Natural killer cell (primary cell): ENCODE measurements around the gene VGLL1. TPM values are rescaled to one million over a fixed set of nuclear protein-coding genes. Genes with fewer than 3 reads are reported as not detected.

ENCODE experiments used
- ATAC-seq, 3 donors: fragments of 150-1000 bp in 2 of 3; fragments of 200-7000 bp in 1 of 3; cut with Tn5 transposase; 1 replicate in 1 of 3; 2 replicates in 2 of 3; pipeline ENCODE4 v1.10.0; 2021; ENCODE audit warnings: mild to moderate bottlenecking in 2 of 3, moderate library complexity in 2 of 3
- DNase-seq, 2 donors: peaks; one replicate each; pipeline versions ENCODE4 v3.0.0 to v3.0.0-alpha.2; 2013 to 2021; ENCODE audit warnings: mixed read lengths in 1 of 2
- H3K27ac ChIP-seq: one replicate; pipeline ENCODE4 v1.5.1; 2013; ENCODE audit warnings: mild to moderate bottlenecking, low read length
- H3K27me3 ChIP-seq: one replicate; pipeline ENCODE4 v1.6.1; 2013; ENCODE audit warnings: low read length; ENCODE audit not compliant: control insufficient read depth, insufficient read depth
- H3K36me3 ChIP-seq: one replicate; pipeline ENCODE4 v1.6.1; 2013; ENCODE audit warnings: low read length; ENCODE audit not compliant: control insufficient read depth, insufficient read depth
- H3K4me1 ChIP-seq: one replicate; pipeline ENCODE4 v1.6.1; 2013; ENCODE audit warnings: low read length; ENCODE audit not compliant: control insufficient read depth, insufficient read depth
- H3K4me3 ChIP-seq: one replicate; pipeline ENCODE4 v1.5.1; 2013; ENCODE audit warnings: low read length
- H3K9me3 ChIP-seq: one replicate; pipeline ENCODE4 v1.6.1; 2013; ENCODE audit warnings: low read length; ENCODE audit not compliant: control insufficient read depth, insufficient read depth
- H3K27ac Mint-ChIP-seq, 2 donors: one replicate each; pipeline ENCODE4 v1.8.0; 2022; ENCODE audit warnings: mild to moderate bottlenecking in 2 of 2, mixed read lengths in 2 of 2, moderate library complexity in 1 of 2
- H3K27me3 Mint-ChIP-seq, 2 donors: one replicate each; pipeline ENCODE4 v1.8.0; 2022; ENCODE audit warnings: low read depth in 2 of 2, mixed read lengths in 2 of 2
- H3K36me3 Mint-ChIP-seq: one replicate; pipeline ENCODE4 v1.8.0; 2022; ENCODE audit warnings: mixed read lengths
- H3K4me1 Mint-ChIP-seq, 2 donors: one replicate each; pipeline ENCODE4 v1.8.0; 2022; ENCODE audit warnings: mixed read lengths in 2 of 2
- H3K4me3 Mint-ChIP-seq: one replicate; pipeline ENCODE4 v1.8.0; 2022; ENCODE audit warnings: mild to moderate bottlenecking, moderate library complexity, mixed read lengths
- H3K9me3 Mint-ChIP-seq, 2 donors: one replicate each; pipeline ENCODE4 v1.8.0; 2022; ENCODE audit warnings: mixed read lengths in 2 of 2
- WGBS: methylation state at CpG from one replicate; pipeline ENCODE4 v1.1.7; 2013; ENCODE audit warnings: missing lambda C conversion rate; ENCODE audit not compliant: insufficient coverage; 5-methylcytosine and 5-hydroxymethylcytosine counted together
- intact Hi-C: fragments of 100-400 bp; cut with micrococcal nuclease; formaldehyde crosslinking; loops from one replicate; pipeline ENCODE4 v1.14.2; 2022
- total RNA-seq, 4 donors: library from RNA; stranded (reverse); fragments of 120-200 nt in 1 of 4; gene quantifications; one replicate each; pipeline versions ENCODE4 v1.2.3 to v1.2.4, GENCODE V29; 2013 to 2022
- TF ChIP-seq, protein P1 (sequence below): fragments of 200-600 bp; IDR thresholded peaks from one replicate; pipeline ENCODE4 v1.8.0; 2022; ENCODE audit warnings: antibody characterized with exemption

The VGLL1 gene
- total RNA-seq, 3 donors from 2014 or later (not counting 1 experiment from before 2014, with no cell fraction given) = not detected

DNA sequence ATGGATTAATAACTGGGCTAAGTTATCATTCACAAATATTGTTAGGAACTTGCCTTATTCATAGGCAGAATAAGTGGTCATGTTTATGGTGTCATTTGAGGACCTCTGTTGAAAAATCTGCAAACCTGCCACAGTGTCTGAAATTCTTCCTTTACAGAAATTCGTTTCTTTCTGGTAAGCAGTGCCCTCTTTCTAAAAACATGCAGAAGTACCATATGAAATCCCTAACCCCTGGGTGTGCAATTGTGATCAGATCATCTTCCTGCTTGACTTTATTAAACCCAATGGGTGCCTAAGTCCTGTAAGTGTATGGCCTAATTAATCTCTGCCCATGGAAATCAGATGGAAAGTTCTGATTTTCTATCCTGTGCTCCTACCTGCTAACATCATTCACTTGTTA lies 39.0 kb upstream of the VGLL1 start:
- H3K4me3 ChIP-seq = no peak overlapping the region
- H3K9me3 Mint-ChIP-seq = no peaks in the 10 kb centered on the region
- intact Hi-C loops = loop anchor here (10.0 kb wide), 2 partner anchors 202 to 518 kb away; partner anchors contain the start of gene MMGT1
- H3K36me3 Mint-ChIP-seq = no peaks in the 10 kb centered on the region
- H3K4me1 ChIP-seq = peaks cover 5% of the 10 kb centered on the region
- H3K27me3 Mint-ChIP-seq = peaks cover 21 to 46% of the 10 kb centered on the region in 2 donors
- WGBS = 0% methylated on average over 1 of the region's 1 CpG
- no peak for DNase-seq
- no peaks in the 10 kb centered on the region for H3K36me3 ChIP-seq
- peaks cover 2% of the 10 kb centered on the region for H3K27me3 ChIP-seq
- no peak overlapping the region for H3K27ac ChIP-seq
- H3K4me3 Mint-ChIP-seq = no peak overlapping the region
- no peaks in the 10 kb centered on the region for H3K9me3 ChIP-seq
- TF ChIP-seq, protein P1, sequence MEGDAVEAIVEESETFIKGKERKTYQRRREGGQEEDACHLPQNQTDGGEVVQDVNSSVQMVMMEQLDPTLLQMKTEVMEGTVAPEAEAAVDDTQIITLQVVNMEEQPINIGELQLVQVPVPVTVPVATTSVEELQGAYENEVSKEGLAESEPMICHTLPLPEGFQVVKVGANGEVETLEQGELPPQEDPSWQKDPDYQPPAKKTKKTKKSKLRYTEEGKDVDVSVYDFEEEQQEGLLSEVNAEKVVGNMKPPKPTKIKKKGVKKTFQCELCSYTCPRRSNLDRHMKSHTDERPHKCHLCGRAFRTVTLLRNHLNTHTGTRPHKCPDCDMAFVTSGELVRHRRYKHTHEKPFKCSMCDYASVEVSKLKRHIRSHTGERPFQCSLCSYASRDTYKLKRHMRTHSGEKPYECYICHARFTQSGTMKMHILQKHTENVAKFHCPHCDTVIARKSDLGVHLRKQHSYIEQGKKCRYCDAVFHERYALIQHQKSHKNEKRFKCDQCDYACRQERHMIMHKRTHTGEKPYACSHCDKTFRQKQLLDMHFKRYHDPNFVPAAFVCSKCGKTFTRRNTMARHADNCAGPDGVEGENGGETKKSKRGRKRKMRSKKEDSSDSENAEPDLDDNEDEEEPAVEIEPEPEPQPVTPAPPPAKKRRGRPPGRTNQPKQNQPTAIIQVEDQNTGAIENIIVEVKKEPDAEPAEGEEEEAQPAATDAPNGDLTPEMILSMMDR = no peak
- ATAC-seq = no peak
- peaks cover 0 to 3% of the 10 kb centered on the region in 2 donors for H3K4me1 Mint-ChIP-seq
- H3K27ac Mint-ChIP-seq = no peak overlapping the region

DNA sequence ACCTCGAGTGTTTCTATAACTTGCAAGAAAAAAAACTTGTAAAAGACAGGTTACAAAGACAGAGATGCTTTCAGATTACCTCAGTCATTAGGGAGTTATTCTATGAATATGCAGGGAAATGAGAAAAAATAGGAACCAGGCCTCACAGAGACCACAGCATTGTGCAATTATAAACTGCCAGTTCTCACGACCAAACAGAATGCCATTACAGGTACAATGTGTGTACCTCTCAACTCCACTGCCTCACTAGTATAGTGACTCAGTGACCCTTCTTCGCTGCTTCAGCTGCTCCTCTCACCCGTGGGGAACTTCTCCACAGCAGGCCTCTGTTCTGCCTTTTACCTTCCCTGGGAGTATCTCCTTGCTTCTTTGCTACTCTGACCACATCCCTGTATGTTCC lies 37.0 kb upstream of the VGLL1 start:
- 68% methylated on average over 3 of the region's 4 CpGs for WGBS
- H3K4me3 ChIP-seq = no peak overlapping the region
- peaks cover 5% of the 10 kb centered on the region for H3K4me1 ChIP-seq
- H3K36me3 Mint-ChIP-seq = no peaks in the 10 kb centered on the region
- no peaks in the 10 kb centered on the region for H3K9me3 Mint-ChIP-seq
- H3K36me3 ChIP-seq = no peaks in the 10 kb centered on the region
- no peaks in the 10 kb centered on the region for H3K9me3 ChIP-seq
- peak overlapping the region; percentile 25 for H3K4me3 Mint-ChIP-seq
- H3K27me3 Mint-ChIP-seq = peaks cover 12 to 27% of the 10 kb centered on the region in 2 donors
- no peaks in the 10 kb centered on the region for H3K27me3 ChIP-seq
- no peak overlapping the region for H3K27ac ChIP-seq
- H3K4me1 Mint-ChIP-seq = peaks cover 12 to 16% of the 10 kb centered on the region in 2 donors
- TF ChIP-seq, protein P1 = no peak
- no peak for DNase-seq
- no peak for ATAC-seq
- peak overlapping the region in 1 of 2 donors; percentile 71 for H3K27ac Mint-ChIP-seq
- intact Hi-C loops = loop anchor here (10.0 kb wide), 2 partner anchors 200 to 520 kb away; partner anchors contain the start of gene MMGT1

DNA sequence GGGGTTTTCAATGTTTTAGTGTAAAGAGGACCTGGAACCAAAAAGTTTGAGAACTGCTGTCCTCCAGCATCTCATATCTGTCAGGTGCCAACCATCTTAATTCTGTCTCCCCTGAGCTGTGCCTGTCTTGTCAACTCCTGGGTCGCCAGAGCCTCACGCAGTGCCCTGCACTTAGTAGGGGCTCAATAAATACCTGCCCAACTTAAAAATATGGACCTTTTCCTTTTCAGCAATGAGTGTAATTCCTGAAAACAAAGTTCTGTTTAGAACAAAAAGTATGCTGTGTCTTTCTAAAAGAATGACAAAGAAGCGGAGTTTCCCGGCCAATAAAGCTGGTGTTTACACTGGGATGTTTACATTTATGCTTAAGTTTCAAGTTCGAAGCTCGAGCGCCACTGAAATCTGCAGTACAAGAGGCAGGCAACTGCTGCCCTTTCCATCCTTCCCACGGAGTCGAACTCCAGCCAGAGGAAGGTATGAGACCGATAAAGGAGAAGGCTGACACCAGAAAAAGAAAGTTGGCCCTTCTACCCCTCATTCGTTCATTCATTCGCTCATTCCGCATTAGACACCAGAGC lies 35.7 kb upstream of the VGLL1 start:
- ATAC-seq = no peak
- Mint-ChIP-seq H3K27ac (peak overlapping the region; percentile 93), H3K36me3 (peaks cover 2% of the 10 kb centered on the region), H3K9me3 (no peaks in the 10 kb centered on the region), H3K27me3 (peaks cover 7 to 17% of the 10 kb centered on the region in 2 donors), H3K4me3 (peak overlapping the region; percentile 88), H3K4me1 (peaks cover 12 to 16% of the 10 kb centered on the region in 2 donors)
- 8% methylated on average over 9 of the region's 13 CpGs for WGBS
- Histone ChIP-seq H3K9me3 (no peaks in the 10 kb centered on the region), H3K27me3 (no peaks in the 10 kb centered on the region), H3K36me3 (peaks cover 9% of the 10 kb centered on the region), H3K4me3 (peak overlapping the region; percentile 67), H3K27ac (peak overlapping the region; percentile 96), H3K4me1 (peaks cover 5% of the 10 kb centered on the region)
- TF ChIP-seq, protein P1 = no peak
- intact Hi-C loops = loop anchor here (2.0 to 10.0 kb wide), 3 partner anchors 91 to 521 kb away; partner anchors contain the start of gene MMGT1
- DNase-seq = no peak
